Frontal cortex (tissue), 4 donors: ENCODE results near the gene RUFY1. TPM values are rescaled to one million over a fixed set of nuclear protein-coding genes. Genes with fewer than 3 reads are reported as not detected.
"Not testable (repeated sequence)": the region's sequence is repeated elsewhere in the genome, so short reads cannot be mapped to it uniquely, and the experiment has no call there.

ENCODE experiments used
- DNase-seq, 2 donors: peaks; one replicate each; pipeline ENCODE4 v3.0.0; 2012; ENCODE audit warnings: low spot score in 2 of 2
- FAIRE-seq: peaks from 2 replicates; lab custom pipeline; 2012; peaks lifted over from hg19 to GRCh38; lab: Jason Lieb, UNC
- total RNA-seq: library from RNA; depleted of rRNA; stranded (reverse); fragments of >200 nt; gene quantifications from one replicate; pipeline ENCODE4 v1.2.3, GENCODE V29; 2014
- donor health status: control.
- donor health status: control.
- donor health status: control.

Gene RUFY1, protein sequence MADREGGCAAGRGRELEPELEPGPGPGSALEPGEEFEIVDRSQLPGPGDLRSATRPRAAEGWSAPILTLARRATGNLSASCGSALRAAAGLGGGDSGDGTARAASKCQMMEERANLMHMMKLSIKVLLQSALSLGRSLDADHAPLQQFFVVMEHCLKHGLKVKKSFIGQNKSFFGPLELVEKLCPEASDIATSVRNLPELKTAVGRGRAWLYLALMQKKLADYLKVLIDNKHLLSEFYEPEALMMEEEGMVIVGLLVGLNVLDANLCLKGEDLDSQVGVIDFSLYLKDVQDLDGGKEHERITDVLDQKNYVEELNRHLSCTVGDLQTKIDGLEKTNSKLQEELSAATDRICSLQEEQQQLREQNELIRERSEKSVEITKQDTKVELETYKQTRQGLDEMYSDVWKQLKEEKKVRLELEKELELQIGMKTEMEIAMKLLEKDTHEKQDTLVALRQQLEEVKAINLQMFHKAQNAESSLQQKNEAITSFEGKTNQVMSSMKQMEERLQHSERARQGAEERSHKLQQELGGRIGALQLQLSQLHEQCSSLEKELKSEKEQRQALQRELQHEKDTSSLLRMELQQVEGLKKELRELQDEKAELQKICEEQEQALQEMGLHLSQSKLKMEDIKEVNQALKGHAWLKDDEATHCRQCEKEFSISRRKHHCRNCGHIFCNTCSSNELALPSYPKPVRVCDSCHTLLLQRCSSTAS
- 26.1 TPM for total RNA-seq

- DNase-seq, result peak; percentile 88 to 91
- FAIRE-seq, result no peak
Observed at GRCh38 chr5:179550511-179551342, at the start of gene RUFY1. TSS of gene RUFY1 (plus strand) at chr5:179550554. CDS start at chr5:179550570, 16 bp downstream.

GRCh38 chr5:179501997-179502396 is 48.4 kb upstream of the RUFY1 start:
- DNase-seq, FAIRE-seq: not testable (repeated sequence)

- not testable (repeated sequence) for FAIRE-seq
Observed at GRCh38 chr5:179502420-179502819, 47.9 kb upstream of the RUFY1 start.

GRCh38 chr5:179504191-179504590 is 46.2 kb upstream of the RUFY1 start:
- no peak for DNase-seq

More at GRCh38 chr5:179502420-179502819, 47.9 kb upstream of the RUFY1 start:
- not testable (repeated sequence) for DNase-seq

GRCh38 chr5:179504600-179505396 is 45.6 kb upstream of the RUFY1 start:
- DNase-seq, result no peak
- no peak for FAIRE-seq

More at GRCh38 chr5:179504191-179504590, 46.2 kb upstream of the RUFY1 start:
- FAIRE-seq, result no peak

DNA sequence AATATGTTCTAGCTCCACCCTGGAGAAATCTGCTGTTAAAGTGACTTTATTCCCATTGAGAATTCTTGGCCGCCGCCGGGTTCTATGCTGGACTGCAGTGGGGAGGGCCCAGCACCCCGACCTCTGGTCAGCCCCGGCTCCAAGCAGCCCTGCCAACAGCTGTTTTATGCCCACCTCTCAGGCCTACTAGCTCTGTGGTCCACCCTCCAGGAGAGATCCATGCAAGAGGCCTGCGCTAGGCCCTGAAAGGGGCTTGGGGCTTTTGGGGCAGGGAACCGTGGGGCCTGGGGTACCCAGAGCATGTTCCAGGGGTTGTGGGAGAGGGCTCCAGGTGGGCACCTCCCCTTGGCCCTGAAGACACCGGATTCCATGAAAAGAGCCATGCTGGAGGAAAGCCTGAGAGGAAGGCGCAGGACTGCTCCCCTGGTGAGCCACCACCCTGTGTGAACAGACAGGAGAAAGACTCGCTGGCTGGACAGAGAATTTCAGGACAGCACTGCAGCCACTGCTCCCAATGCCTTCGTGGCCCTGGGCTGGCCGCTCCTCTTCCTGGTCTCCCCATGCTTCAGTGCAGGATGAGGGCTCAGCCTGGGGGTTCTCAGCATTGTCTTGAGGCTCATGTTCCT is 44.6 kb upstream of the RUFY1 start:
- FAIRE-seq, result no peak

GRCh38 chr5:179509239-179509638 is 41.1 kb upstream of the RUFY1 start:
- DNase-seq (no peak), FAIRE-seq (no peak)

More for the DNA sequence above, 44.6 kb upstream of the RUFY1 start:
- DNase-seq, result no peak

- DNase-seq (no peak), FAIRE-seq (no peak)
Observed at GRCh38 chr5:179509845-179510244, 40.5 kb upstream of the RUFY1 start.

- no peak for DNase-seq
Observed at GRCh38 chr5:179512452-179513000, 37.8 kb upstream of the RUFY1 start.

GRCh38 chr5:179515501-179515900 is 34.9 kb upstream of the RUFY1 start:
- FAIRE-seq, result not testable (repeated sequence)

More at GRCh38 chr5:179512452-179513000, 37.8 kb upstream of the RUFY1 start:
- no peak for FAIRE-seq

GRCh38 chr5:179516221-179516620 is 34.1 kb upstream of the RUFY1 start:
- no peak for FAIRE-seq
- DNase-seq, result no peak

More at GRCh38 chr5:179515501-179515900, 34.9 kb upstream of the RUFY1 start:
- not testable (repeated sequence) for DNase-seq

GRCh38 chr5:179517746-179518145 is 32.6 kb upstream of the RUFY1 start:
- FAIRE-seq, DNase-seq: not testable (repeated sequence)

DNA sequence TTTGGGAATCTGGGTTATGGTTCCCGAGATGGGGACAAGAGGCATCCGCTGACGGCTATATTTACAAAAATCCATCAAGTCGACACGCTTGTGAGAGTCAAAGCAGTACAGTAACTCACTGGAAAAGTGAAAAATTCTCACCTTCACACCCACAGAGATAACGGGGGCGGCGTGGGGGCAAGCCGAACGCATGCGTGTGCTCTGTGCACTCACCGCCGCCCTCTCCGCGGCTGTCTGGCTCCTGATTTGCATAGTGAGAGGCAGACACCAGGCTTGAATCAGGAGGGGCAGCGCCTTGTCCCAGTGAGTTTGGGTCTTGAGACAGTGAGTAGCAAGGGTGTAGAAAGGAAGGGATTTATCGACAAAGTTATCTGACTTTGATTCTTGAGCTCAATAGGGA is 32.0 kb upstream of the RUFY1 start:
- DNase-seq, FAIRE-seq: not testable (repeated sequence)

GRCh38 chr5:179519416-179520070 is 30.8 kb upstream of the RUFY1 start:
- FAIRE-seq, DNase-seq: not testable (repeated sequence)

GRCh38 chr5:179522107-179522506 is 28.2 kb upstream of the RUFY1 start:
- not testable (repeated sequence) for FAIRE-seq, DNase-seq

DNA sequence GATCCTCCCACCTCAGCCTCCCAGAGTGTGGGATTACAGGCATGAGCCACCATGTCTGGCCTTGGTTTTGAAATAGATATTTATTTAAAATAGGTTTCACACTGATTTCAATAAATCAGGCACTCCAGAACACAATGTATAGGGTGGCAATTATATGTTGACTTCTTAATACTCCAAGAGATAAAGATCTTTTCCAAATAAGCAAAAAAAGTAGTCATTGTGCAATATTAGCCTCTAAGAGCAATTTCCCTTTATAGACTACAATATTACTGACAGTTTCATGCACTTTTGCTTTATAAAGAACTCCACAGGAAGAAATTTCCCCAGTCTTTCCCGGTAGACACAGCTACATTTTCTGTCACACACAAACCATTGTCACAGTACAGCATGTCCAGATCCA is 23.4 kb upstream of the RUFY1 start:
- FAIRE-seq (no peak), DNase-seq (no peak)

GRCh38 chr5:179530069-179530998 is 20.0 kb upstream of the RUFY1 start:
- no peak for FAIRE-seq
- peak in 1 of 2 donors; percentile 62 for DNase-seq
